ENCODE results near the gene ABCB8. TPM values are rescaled to one million over a fixed set of nuclear protein-coding genes. Genes with fewer than 3 reads are reported as not detected.

Gene ABCB8
- total RNA-seq, 1 donor from 2014 or later: 57.4 TPM

DNA sequence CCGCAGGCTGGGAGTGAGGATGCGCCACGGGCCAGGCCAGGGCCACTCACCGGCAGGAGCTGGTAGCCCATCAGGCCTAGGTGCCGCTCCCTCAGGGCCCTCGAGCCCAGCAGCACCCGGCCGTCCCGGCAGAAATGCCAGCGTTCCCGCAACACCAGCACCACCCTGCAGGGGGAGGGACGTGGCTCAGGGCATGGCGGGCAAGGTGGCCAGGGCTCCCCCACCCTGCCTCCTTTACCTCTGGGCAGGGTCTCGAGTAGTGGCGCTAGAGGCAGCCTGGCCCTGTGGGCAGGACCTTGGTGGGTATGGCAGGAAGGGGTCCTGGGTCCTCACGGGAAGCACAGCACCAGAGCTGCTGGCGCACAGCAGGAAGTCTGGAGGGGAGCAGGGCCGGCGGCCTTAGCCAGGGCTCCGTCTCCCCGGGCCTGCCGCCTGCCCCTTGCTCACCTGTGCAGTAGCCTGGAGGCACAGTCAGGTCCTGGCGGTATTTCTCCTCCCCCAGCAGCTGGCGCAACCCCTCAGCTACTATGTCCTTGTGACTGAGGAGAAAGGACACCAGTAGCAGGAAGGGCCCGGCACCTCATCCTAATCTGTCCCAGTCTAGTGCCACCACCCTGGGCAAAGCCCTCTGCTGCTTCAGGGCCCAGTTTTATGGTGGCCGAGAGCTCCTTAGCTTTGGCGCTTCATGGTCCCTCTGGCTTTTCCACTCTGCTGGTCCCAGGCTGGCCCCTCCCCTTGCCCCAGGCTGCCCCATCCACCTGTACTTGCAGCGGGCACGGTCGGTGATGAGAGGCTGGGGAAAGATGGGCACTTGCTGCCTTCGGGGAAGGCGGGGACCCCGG lies 48.8 kb downstream of the ABCB8 start:
- Mint-ChIP-seq H3K27ac (no peak overlapping the region), H3K9me3 (no peaks in the 10 kb centered on the region), H3K36me3 (ENCODE audit: low read depth) (peaks cover 32% of the 10 kb centered on the region), H3K27me3 (no peaks in the 10 kb centered on the region), H3K4me3 (no peak overlapping the region), H3K4me1 (peaks cover 13% of the 10 kb centered on the region)
- intact Hi-C loops (cut with micrococcal nuclease): no loop called here
- no peak for DNase-seq

DNA sequence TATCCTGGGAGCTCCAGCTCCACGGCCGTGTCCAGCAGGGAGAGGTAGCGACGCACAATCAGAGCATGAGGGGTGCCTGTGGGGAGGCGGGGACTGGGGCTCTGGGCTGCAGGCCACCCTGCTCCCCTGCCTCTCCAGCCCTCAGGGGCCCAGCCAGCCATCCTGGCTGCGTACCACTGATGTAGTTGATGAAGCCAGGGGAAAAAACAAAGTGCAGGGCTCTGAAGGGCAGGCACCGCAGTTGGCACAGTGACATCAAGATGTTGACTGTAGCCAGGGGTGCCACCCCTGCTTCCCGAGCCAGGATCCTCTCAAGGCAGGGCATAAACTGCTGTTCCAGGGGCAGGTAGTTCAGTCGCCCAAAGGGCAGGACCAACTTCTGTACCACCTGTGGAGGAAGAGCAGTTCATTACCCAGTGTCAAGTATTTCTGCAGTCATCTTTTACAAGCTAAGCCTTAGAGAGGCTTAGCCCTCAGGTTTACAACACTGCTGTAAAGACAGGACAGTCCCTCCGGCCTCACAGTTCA lies 49.5 kb downstream of the ABCB8 start:
- peak overlapping the region; percentile 78 for H3K27ac Mint-ChIP-seq
- no peaks in the 10 kb centered on the region for H3K9me3 Mint-ChIP-seq
- H3K27me3 Mint-ChIP-seq: no peaks in the 10 kb centered on the region
- intact Hi-C loops (cut with micrococcal nuclease): no loop called here
- H3K4me3 Mint-ChIP-seq: peak overlapping the region; percentile 68
- peaks cover 17% of the 10 kb centered on the region for H3K4me1 Mint-ChIP-seq
- no peak for DNase-seq
- peaks cover 32% of the 10 kb centered on the region for H3K36me3 Mint-ChIP-seq (ENCODE audit: low read depth)

DNA sequence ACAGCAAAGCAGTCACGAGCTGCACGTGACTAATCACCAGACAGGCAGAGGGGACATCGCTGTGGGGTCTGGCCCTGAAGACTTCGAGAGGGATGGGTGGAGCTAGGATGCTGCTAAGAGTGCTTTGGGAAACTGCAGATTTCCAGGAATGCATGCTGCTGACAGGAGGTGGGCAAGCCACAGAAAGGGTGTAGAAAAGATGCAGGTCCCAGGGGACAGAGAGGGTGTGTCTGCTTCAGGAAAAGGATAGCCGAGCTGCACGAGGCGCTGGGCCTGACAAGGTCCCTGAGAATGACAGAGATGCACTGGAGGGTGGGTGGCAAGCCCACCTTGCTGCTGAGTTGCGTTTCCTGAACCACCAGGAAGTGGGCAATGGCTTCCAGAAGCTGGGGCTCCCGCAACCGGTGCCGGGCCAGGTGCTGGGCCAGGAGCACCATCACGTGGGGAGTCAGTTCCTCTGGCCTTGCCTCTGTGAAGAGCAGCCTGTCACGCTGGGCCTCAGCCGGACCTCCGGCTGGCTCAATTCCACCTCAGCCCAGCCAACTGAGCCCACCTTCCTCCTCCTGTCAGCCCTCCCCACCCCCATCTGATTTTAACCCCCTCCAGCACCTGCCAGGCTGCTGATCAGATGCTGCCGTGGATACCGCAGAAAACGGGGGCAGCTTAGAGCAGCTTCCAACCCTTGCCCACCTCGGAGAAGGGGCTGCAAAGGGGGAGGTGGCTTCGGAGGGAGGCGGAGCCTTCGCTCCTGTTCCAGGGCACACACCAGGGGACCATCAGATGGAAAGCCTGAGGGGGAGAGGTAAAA lies 50.2 kb downstream of the ABCB8 start:
- Mint-ChIP-seq H3K27ac (peak overlapping the region; percentile 78), H3K27me3 (no peaks in the 10 kb centered on the region), H3K36me3 (ENCODE audit: low read depth) (peaks cover 34% of the 10 kb centered on the region), H3K4me3 (peak overlapping the region; percentile 86), H3K9me3 (no peaks in the 10 kb centered on the region), H3K4me1 (peaks cover 18% of the 10 kb centered on the region)
- DNase-seq: no peak
- intact Hi-C loops (cut with micrococcal nuclease): no loop called here

GRCh38 chr7:151079199-151079910 lies 51.1 kb downstream of the ABCB8 start:
- no peak for DNase-seq
- intact Hi-C loops (cut with micrococcal nuclease): no loop called here
- H3K27ac Mint-ChIP-seq: peak overlapping the region; percentile 82
- H3K4me3 Mint-ChIP-seq: peak overlapping the region; percentile 86
- no peaks in the 10 kb centered on the region for H3K27me3 Mint-ChIP-seq
- no peaks in the 10 kb centered on the region for H3K9me3 Mint-ChIP-seq
- H3K36me3 Mint-ChIP-seq (ENCODE audit: low read depth): peaks cover 30% of the 10 kb centered on the region
- peaks cover 21% of the 10 kb centered on the region for H3K4me1 Mint-ChIP-seq

DNA sequence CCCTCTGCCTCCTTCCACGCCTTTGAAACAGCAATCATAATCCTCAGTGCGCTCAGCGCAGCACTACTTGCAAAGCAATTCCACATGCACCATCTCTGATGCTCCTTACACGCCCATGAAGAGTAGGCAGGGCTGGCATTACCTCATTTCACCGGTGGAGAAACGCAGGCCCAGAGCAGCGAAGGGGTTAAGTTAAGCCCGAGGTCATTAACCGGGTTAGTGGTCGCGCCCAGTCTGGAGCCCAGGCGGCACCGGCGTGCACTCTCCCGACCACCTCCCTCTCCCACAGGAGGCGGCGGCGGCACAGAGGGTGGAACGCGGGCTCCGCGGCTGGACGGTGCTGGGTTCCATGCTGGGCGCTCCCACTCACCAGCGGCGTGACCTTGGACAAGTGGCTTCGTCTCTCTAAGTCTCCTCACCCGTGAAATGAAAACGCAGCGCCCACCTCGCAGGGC lies 51.8 kb downstream of the ABCB8 start:
- Mint-ChIP-seq H3K9me3 (no peaks in the 10 kb centered on the region), H3K27me3 (peaks cover 4% of the 10 kb centered on the region), H3K4me3 (peak overlapping the region; percentile 86), H3K27ac (peak overlapping the region; percentile 82), H3K36me3 (ENCODE audit: low read depth) (peaks cover 27% of the 10 kb centered on the region), H3K4me1 (peaks cover 25% of the 10 kb centered on the region)
- no peak for DNase-seq
- intact Hi-C loops (cut with micrococcal nuclease): loop anchor here (1.0 to 10.0 kb wide), 5 partner anchors 22 to 1455 kb away; partner anchors contain the start of gene ZNF775

- H3K9me3 Mint-ChIP-seq: no peaks in the 10 kb centered on the region
- peak within 1 kb of the TSS; percentile 95 for H3K4me3 Mint-ChIP-seq
- peaks cover 26% of the 10 kb centered on the region for H3K36me3 Mint-ChIP-seq (ENCODE audit: low read depth)
- peaks cover 9% of the 10 kb centered on the region for H3K27me3 Mint-ChIP-seq
- H3K27ac Mint-ChIP-seq: peak within 1 kb of the TSS; percentile 82
- intact Hi-C loops (cut with micrococcal nuclease): loop anchor here (1.0 to 10.0 kb wide), 5 partner anchors 22 to 1456 kb away; partner anchors contain the start of gene ZNF775
- peak; percentile 97 for DNase-seq
- peaks cover 30% of the 10 kb centered on the region for H3K4me1 Mint-ChIP-seq
These were observed 52.4 kb downstream of the ABCB8 start, which contains the start of gene FASTK for GRCh38 chr7:151080522-151081169. FASTK (minus strand) TSS chr7:151080809; CDS start chr7:151080766, 43 bp downstream.

GRCh38 chr7:151081170-151082101 lies 53.2 kb downstream of the ABCB8 start:
- H3K4me3 Mint-ChIP-seq: peak overlapping the region; percentile 95
- DNase-seq: no peak
- peak overlapping the region; percentile 80 for H3K27ac Mint-ChIP-seq

GRCh38 chr7:151082141-151083070 lies 54.2 kb downstream of the ABCB8 start:
- no peak for DNase-seq
- Mint-ChIP-seq H3K4me3 (peak overlapping the region; percentile 95), H3K9me3 (no peaks in the 10 kb centered on the region), H3K27me3 (peaks cover 13% of the 10 kb centered on the region), H3K4me1 (peaks cover 33% of the 10 kb centered on the region), H3K27ac (peak overlapping the region; percentile 90), H3K36me3 (ENCODE audit: low read depth) (peaks cover 19% of the 10 kb centered on the region)
- intact Hi-C loops (cut with micrococcal nuclease): loop anchor here (1.0 to 10.0 kb wide), 6 partner anchors 54 to 1458 kb away; partner anchors contain the start of genes ABCB8, ABCF2 and ZNF775

More at GRCh38 chr7:151081170-151082101, 53.2 kb downstream of the ABCB8 start:
- Mint-ChIP-seq H3K36me3 (ENCODE audit: low read depth) (peaks cover 19% of the 10 kb centered on the region), H3K4me1 (peaks cover 33% of the 10 kb centered on the region), H3K27me3 (peaks cover 13% of the 10 kb centered on the region), H3K9me3 (no peaks in the 10 kb centered on the region)
- intact Hi-C loops (cut with micrococcal nuclease): loop anchor here (2.0 to 10.0 kb wide), 5 partner anchors 69 to 1457 kb away; partner anchors contain the start of genes ABCF2 and ZNF775

DNA sequence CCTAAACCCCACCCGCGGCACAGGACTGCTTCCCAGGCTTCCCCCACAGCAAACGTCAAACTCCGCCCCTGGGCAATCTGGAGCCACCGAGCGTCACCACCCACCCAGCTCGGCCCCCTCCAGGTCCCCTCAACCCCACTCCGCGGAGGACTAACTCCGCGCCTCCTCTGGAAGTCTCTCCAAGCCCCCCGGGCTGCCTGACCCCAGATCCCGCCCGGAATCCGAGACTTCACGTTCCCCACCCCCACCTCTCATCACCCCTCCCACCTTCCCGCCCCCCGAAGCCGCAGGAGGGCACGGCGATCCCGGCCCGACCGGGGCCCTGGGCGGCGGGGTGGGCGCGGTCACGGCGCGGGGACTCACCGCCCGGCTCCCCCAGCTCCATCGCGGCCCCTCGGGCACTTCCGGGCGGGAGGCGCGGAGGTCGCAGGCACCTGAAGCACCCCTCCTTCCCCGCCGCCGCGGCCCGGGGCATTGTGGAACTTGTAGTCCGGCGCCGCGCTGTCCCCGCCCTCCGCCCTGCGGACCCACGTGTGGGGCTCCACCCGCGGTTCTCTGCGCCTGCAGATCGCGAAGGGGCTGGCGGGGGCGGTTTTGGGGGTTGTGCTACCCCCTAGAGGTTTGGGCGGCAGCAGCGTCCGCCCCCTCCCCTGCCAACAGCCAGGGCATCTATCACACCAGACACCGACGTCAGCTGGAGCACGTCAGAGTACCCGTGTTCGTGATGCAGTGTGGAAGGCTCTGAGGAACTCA lies 55.0 kb downstream of the ABCB8 start, which contains the start of gene TMUB1:
TSS of gene TMUB1 (minus strand) at position 423 of the 753 bp plus-strand sequence. CDS start 930 bp downstream, outside the sequence.
- Mint-ChIP-seq H3K4me1 (peaks cover 33% of the 10 kb centered on the region), H3K27me3 (peaks cover 14% of the 10 kb centered on the region), H3K4me3 (peak within 1 kb of the TSS; percentile 95), H3K9me3 (no peaks in the 10 kb centered on the region), H3K36me3 (ENCODE audit: low read depth) (peaks cover 16% of the 10 kb centered on the region), H3K27ac (peak within 1 kb of the TSS; percentile 90)
- intact Hi-C loops (cut with micrococcal nuclease): loop anchor here (1.0 to 10.0 kb wide), 6 partner anchors 55 to 1458 kb away; partner anchors contain the start of genes ABCB8, ABCF2 and ZNF775
- peak; percentile 96 for DNase-seq

- intact Hi-C loops (cut with micrococcal nuclease): loop anchor here (1.0 to 10.0 kb wide), 6 partner anchors 55 to 1459 kb away; partner anchors contain the start of genes ABCB8, ABCF2 and ZNF775
- Mint-ChIP-seq H3K9me3 (no peaks in the 10 kb centered on the region), H3K36me3 (ENCODE audit: low read depth) (peaks cover 15% of the 10 kb centered on the region), H3K4me1 (peaks cover 34% of the 10 kb centered on the region), H3K27ac (peak overlapping the region; percentile 76), H3K27me3 (peaks cover 15% of the 10 kb centered on the region), H3K4me3 (peak overlapping the region; percentile 95)
- DNase-seq: no peak
These were observed 55.5 kb downstream of the ABCB8 start for GRCh38 chr7:151083824-151084160.
